Measurements from ENCODE around the gene ZNF697.

Gene ZNF697

GRCh38 chr1:119660253-119661083, 12.4 kb upstream of the ZNF697 start:
- POLR2A ChIA-PET = interaction anchor here (0.6 to 4.1 kb wide), 3 partner anchors 13 to 51 kb away, joined by 4 to 30 read pairs (median 4); partner anchors contain the start of genes PHGDH and ZNF697
- Histone ChIP-seq H3K9me3 (ENCODE audit: control insufficient read depth, insufficient read depth, low read depth, low read length) (no peaks in the 10 kb centered on the region), H3K36me3 (ENCODE audit: control insufficient read depth in 2 of 2, insufficient read depth in 1 of 2, low read length in 2 of 2) (no peaks in the 10 kb centered on the region), H3K27ac (ENCODE audit: extremely low read depth, low read depth, low read length) (no peak overlapping the region), H3K4me3 (ENCODE audit: low read depth, low read length) (no peak overlapping the region), H3K4me1 (ENCODE audit: control insufficient read depth, insufficient read depth, low read length) (no peaks in the 10 kb centered on the region)
- TF ChIP-seq, protein P1, sequence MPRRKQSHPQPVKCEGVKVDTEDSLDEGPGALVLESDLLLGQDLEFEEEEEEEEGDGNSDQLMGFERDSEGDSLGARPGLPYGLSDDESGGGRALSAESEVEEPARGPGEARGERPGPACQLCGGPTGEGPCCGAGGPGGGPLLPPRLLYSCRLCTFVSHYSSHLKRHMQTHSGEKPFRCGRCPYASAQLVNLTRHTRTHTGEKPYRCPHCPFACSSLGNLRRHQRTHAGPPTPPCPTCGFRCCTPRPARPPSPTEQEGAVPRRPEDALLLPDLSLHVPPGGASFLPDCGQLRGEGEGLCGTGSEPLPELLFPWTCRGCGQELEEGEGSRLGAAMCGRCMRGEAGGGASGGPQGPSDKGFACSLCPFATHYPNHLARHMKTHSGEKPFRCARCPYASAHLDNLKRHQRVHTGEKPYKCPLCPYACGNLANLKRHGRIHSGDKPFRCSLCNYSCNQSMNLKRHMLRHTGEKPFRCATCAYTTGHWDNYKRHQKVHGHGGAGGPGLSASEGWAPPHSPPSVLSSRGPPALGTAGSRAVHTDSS (tag by site-specific recombination; IDR thresholded peaks at IDR 0.05) = no peak
- CTCF ChIA-PET = interaction anchor here (1.6 to 10.6 kb wide), 4 partner anchors 9 to 47 kb away, joined by 7 to 190 read pairs (median 32); partner anchors contain the start of gene ZNF697

DNA sequence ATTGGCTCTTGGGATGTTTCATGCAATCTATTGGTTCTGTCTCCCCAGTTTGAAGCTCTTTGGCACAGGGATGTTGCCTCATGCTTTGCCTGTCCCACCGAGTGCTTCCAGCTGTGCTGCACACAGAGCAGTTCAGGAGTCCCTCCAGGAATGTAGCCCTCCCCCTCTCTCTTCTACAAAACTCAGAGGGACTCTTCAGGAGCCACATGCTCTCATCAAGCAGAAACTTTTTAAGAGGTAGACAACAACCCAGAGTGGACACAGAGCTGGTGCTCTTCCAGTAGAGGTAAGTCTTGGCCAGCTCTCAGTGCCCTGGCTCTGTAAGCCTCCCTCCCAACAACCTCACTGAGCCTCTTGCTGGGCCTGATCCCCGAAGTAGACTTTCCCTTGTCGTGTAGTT, 11.6 kb upstream of the ZNF697 start:
- no peaks in the 10 kb centered on the region for H3K9me3 ChIP-seq (ENCODE audit: control insufficient read depth, insufficient read depth, low read depth, low read length)
- TF ChIP-seq ATF2 (tag by site-specific recombination; IDR thresholded peaks at IDR 0.05; ENCODE audit: low read depth) (no peak), ZSCAN30 (tag by site-specific recombination; IDR thresholded peaks at IDR 0.05) (0 out of 2 replicates have a peak, but pooled peaks have one; percentile 17), ZNF335 (tag by site-specific recombination; conservative IDR thresholded peaks at IDR 0.05) (peak; percentile 39), ZBTB17 (tag by site-specific recombination; IDR thresholded peaks at IDR 0.05) (peak; percentile 90), ZIC2 (tag by site-specific recombination; IDR thresholded peaks at IDR 0.05) (peak; percentile 89), ZNF341 (tag by site-specific recombination; IDR thresholded peaks at IDR 0.05; ENCODE audit: low read depth) (no peak), ZNF677 (tag by site-specific recombination; IDR thresholded peaks at IDR 0.05) (no peak)
- H3K4me3 ChIP-seq (ENCODE audit: low read depth, low read length) = no peak overlapping the region
- no peak overlapping the region for H3K27ac ChIP-seq (ENCODE audit: extremely low read depth, low read depth, low read length)
- ChIA-PET CTCF (interaction anchor here (2.7 to 10.6 kb wide), 3 partner anchors 12 to 46 kb away, joined by 19 to 190 read pairs (median 45); partner anchors contain the start of gene ZNF697), POLR2A (interaction anchor here (0.6 to 4.1 kb wide), 3 partner anchors 12 to 52 kb away, joined by 4 to 30 read pairs (median 4); partner anchors contain the start of genes PHGDH and ZNF697)
- H3K4me1 ChIP-seq (ENCODE audit: control insufficient read depth, insufficient read depth, low read length) = no peaks in the 10 kb centered on the region
- no peaks in the 10 kb centered on the region for H3K36me3 ChIP-seq (ENCODE audit: control insufficient read depth in 2 of 2, insufficient read depth in 1 of 2, low read length in 2 of 2)

DNA sequence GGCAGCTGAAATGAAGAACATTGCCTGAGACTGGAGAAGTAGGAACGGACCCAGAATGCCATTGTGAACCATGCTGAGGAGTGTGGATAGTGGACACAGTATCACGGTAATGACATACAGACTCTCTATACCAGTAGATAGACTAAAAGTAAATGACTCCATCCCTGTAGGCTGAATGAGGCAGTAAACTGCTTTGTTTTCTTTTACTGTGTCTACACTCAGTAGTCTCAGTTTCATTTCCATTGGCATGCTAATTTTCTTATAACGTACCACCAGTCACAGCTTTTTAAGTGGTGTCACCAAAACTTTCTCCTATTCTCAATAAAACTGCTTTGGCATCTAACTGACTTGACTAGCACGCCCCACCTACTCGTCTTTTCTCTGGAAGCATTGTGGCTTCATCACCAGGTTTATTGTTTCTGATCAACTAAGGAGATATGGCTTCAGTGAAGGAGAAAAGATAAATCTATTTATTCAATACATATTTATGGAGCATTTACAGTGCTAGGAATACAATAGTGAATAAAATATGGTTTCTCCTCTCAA, 8.4 kb upstream of the ZNF697 start:
- no peaks in the 10 kb centered on the region for H3K4me1 ChIP-seq (ENCODE audit: control insufficient read depth, insufficient read depth, low read length)
- no peaks in the 10 kb centered on the region for H3K9me3 ChIP-seq (ENCODE audit: control insufficient read depth, insufficient read depth, low read depth, low read length)
- CTCF ChIA-PET = interaction anchor here (0.6 to 1.0 kb wide), 4 partner anchors 8 to 49 kb away, joined by 3 to 5 read pairs (median 4); partner anchors contain the start of gene ZNF697
- H3K36me3 ChIP-seq (ENCODE audit: control insufficient read depth in 2 of 2, insufficient read depth in 1 of 2, low read length in 2 of 2) = no peaks in the 10 kb centered on the region
- POLR2A ChIA-PET = interaction anchor here (2.0 kb wide), 1 partner anchor 8 kb away, joined by 9 read pairs; the partner anchor contains the start of gene ZNF697
- H3K4me3 ChIP-seq (ENCODE audit: low read depth, low read length) = no peak overlapping the region
- H3K27ac ChIP-seq (ENCODE audit: extremely low read depth, low read depth, low read length) = no peak overlapping the region
- TF ChIP-seq, protein P2, sequence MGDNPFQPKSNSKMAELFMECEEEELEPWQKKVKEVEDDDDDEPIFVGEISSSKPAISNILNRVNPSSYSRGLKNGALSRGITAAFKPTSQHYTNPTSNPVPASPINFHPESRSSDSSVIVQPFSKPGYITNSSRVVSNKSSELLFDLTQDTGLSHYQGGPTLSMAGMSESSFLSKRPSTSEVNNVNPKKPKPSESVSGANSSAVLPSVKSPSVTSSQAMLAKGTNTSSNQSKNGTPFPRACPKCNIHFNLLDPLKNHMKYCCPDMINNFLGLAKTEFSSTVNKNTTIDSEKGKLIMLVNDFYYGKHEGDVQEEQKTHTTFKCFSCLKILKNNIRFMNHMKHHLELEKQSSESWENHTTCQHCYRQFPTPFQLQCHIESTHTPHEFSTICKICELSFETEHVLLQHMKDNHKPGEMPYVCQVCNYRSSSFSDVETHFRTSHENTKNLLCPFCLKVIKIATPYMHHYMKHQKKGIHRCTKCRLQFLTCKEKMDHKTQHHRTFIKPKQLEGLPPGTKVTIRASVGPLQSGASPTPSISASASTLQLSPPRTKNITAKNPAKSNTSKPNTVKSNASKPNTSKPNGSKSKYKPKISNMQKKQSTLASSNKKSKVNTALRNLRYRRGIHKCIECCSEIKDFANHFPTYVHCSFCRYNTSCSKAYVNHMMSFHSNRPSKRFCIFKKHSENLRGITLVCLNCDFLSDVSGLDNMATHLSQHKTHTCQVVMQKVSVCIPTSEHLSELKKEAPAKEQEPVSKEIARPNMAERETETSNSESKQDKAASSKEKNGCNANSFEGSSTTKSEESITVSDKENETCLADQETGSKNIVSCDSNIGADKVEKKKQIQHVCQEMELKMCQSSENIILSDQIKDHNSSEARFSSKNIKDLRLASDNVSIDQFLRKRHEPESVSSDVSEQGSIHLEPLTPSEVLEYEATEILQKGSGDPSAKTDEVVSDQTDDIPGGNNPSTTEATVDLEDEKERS (tag by site-specific recombination; IDR thresholded peaks at IDR 0.05) = no peak
- TF ChIP-seq ZNF677 (tag by site-specific recombination; IDR thresholded peaks at IDR 0.05) = no peak
- TF ChIP-seq ZBTB7A (tag by site-specific recombination; IDR thresholded peaks at IDR 0.05; ENCODE audit: low read depth) = no peak
- TF ChIP-seq KLF17 (tag by site-specific recombination; IDR thresholded peaks at IDR 0.05) = no peak
- TF ChIP-seq ZNF658 (tag by site-specific recombination; IDR thresholded peaks at IDR 0.05) = no peak
- TF ChIP-seq, protein P3, sequence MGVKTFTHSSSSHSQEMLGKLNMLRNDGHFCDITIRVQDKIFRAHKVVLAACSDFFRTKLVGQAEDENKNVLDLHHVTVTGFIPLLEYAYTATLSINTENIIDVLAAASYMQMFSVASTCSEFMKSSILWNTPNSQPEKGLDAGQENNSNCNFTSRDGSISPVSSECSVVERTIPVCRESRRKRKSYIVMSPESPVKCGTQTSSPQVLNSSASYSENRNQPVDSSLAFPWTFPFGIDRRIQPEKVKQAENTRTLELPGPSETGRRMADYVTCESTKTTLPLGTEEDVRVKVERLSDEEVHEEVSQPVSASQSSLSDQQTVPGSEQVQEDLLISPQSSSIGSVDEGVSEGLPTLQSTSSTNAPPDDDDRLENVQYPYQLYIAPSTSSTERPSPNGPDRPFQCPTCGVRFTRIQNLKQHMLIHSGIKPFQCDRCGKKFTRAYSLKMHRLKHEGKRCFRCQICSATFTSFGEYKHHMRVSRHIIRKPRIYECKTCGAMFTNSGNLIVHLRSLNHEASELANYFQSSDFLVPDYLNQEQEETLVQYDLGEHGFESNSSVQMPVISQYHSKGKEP (tag by site-specific recombination; IDR thresholded peaks at IDR 0.05) = no peak
- TF ChIP-seq ZNF391 (tag by site-specific recombination; IDR thresholded peaks at IDR 0.05; ENCODE audit: borderline replicate concordance, low read depth) = no peak
- TF ChIP-seq ZNF600 (tag by site-specific recombination; IDR thresholded peaks at IDR 0.05) = no peak
- no peak for TF ChIP-seq ZNF623 (tag by site-specific recombination; IDR thresholded peaks at IDR 0.05)
- no peak for TF ChIP-seq TRIM28 (IDR thresholded peaks at IDR 0.05; ENCODE audit: borderline replicate concordance, low read length)
- TF ChIP-seq TCF7L2 (IDR thresholded peaks at IDR 0.05; ENCODE audit: borderline replicate concordance, low read depth, low read length) = no peak
